Caki2 (cell line): Measurements from ENCODE around the gene NLRC5. TPM values are rescaled to one million over a fixed set of nuclear protein-coding genes. Genes with fewer than 3 reads are reported as not detected.
"Not testable (repeated sequence)": the region's sequence is repeated elsewhere in the genome, so short reads cannot be mapped to it uniquely, and the experiment has no call there.

Experiments
- DNase-seq: peaks from one replicate; pipeline ENCODE4 v3.0.0-alpha.2; 2015; ENCODE audit warnings: low read depth
- in situ Hi-C: cut with HindIII; loops from 2 replicates; pipeline ENCODE4 v1.10.0; 2016; ENCODE audit warnings: low sequenced_read_pairs, low pct_unique_long_range_greater_than_20kb, mixed read lengths
- total RNA-seq: library from RNA; depleted of rRNA; stranded (reverse); fragments of >200 nt; shearing (Covaris generic); gene quantifications from 2 replicates; pipeline ENCODE4 v1.2.3, GENCODE V29; 2014; ENCODE audit warnings: low replicate concordance

Gene NLRC5
- total RNA-seq, 1 experiment from 2014 or later = 3.1 TPM

DNA sequence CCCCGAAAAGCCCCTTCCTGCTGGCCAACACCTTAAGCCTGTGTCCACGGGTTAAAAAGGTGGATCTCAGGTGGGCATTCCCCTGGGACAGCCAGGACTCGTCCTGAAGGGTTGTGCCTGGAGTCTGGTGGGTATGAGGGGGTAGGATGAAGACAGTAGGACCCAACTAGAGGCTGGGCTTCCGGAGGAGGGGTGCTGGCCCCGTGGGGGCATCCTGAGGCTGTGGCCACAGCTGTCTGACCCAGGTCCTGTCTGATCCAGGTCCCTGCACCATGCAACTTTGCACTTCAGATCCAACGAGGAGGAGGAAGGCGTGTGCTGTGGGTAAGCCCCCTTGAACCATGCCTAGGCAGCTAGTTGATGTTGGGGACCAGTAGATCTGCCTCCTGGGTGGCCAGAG is 65.4 kb downstream of the NLRC5 start:
- in situ Hi-C loops = no loop called here
- no peak for DNase-seq

DNA sequence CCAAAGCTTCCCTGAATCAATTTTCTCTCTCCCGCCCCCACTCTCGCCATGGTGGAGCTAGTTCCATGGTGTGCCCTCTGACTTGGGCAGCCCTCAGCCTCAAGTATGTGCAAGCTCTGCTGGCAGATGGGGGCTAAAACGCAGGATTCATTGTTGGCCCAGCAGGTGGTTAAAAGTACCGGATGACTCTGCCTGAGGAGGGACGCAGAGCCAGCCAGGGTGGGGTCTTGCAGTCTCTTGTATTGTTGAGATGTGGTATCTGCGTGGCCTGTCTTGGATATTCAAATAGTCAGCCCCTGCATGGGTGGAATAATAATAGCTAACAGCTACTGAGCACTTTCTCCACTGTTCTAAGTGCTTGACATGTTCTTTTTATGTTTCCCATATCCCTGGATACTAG is 66.3 kb downstream of the NLRC5 start:
- no peak for DNase-seq
- in situ Hi-C loops = no loop called here

DNA sequence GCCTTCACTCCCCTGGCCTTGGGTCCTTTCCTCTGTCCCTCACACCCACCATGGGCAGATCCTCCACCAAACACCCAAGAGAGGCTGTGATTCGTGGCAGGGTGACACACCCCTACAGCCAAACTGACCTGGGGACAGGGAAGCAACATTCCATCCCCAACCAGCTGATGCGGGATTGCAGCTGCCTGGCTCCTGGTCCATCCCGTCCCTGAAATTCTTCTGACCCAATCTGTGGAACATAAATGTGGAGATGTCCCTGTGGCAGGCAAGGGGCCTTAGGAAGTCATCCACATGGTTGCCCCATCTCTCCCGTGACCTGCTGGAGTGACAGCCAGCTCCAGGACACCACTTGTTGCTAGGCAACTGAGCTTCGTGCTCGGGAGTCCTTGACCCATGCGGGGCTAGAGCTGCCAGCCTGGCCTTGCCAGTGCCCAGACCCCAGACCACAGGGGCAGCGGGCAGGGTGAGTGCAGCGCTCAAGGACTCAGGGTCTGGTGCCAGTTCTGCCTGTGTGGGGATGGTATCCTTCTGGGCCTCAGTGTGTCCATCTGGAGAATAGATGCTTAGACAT is 69.0 kb downstream of the NLRC5 start:
- in situ Hi-C loops = no loop called here
- no peak for DNase-seq

DNA sequence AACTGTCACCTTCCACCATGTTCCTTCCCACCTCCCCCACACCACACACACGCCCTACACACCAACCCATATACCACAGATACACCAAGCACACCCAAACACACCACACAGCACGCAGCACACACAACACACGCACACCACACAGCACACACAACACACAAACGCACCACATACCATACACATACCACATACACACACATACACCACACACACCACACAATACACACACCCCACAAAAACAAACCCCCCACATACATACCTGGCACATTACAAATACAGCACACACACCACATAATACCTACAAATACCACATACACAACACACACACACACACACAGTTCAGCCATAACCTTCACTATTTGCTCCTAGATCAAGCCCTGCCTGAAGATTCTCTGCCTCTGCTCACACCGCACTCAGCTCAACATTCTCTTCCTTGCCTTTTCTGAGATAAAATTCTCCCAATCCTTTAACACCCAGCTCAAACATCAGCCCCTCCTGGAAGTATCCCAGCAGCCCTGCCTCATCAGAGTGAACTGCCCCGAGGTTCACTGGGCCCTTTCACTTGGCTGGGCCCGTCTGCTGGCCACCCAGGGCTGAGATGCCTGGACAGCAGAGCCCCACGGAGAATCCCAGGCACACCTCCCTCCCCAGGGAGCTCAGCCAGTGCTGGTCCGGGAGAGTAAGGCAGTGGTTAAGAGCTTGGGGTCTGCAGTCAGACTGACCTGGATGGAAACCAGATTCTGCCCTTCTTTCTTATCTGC is 71.1 kb downstream of the NLRC5 start:
- in situ Hi-C loops = no loop called here
- DNase-seq = no peak

DNA sequence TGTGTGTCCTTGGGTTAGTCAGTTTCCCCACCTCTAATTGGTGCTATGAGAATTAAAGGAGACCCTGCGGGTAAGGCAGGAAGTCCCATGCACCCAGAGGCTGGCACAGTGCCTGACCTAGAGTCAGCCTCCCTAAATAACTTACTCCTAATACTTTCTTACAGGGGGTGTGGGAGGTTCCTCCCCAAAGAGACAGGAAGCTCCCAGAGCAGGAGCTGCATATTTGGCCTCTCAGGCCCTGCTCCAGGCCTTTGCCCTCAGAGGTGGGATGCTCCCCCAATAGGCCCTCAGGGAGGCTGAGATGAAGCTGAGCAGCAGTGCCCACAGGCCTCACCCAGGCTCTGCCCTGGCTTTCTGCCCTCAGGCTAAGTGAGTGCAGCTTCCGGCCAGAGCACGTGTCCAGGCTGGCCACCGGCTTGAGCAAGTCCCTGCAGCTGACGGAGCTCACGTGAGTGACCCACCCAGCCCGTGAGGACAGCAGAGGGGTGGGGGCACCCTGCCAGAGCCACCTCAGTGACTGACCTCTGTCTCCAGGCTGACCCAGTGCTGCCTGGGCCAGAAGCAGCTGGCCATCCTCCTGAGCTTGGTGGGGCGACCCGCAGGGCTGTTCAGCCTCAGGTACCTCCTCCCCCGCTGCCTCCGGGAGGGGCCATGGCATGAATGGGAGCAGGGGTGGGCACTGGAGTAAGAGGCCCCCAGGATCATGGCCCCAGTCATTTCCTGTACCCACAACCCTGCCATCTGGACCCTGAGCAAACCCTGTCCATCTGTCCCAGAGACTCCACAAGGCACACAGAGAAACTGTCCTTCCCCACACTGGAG is 71.9 kb downstream of the NLRC5 start:
- DNase-seq = peak; percentile 17
- in situ Hi-C loops = no loop called here

DNA sequence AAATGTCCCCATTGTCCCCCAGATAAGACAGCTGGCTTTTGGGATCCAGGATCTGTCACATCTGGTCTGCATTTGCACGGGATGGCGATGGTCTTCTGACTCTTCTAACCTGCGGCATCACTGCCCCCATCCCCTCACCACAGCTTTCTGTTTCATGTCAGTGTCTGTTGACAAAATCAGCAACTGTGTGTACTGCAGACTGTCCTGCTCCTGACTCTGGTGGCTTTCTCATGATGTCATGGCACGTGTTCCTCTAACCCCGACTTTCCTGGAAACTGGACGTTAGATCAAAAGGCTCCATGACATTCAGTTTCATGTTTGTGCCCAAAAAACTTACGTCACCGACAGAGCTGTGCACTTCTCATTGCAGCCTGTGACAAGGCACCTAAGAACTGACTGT is 73.0 kb downstream of the NLRC5 start:
- in situ Hi-C loops = no loop called here
- no peak for DNase-seq

DNA sequence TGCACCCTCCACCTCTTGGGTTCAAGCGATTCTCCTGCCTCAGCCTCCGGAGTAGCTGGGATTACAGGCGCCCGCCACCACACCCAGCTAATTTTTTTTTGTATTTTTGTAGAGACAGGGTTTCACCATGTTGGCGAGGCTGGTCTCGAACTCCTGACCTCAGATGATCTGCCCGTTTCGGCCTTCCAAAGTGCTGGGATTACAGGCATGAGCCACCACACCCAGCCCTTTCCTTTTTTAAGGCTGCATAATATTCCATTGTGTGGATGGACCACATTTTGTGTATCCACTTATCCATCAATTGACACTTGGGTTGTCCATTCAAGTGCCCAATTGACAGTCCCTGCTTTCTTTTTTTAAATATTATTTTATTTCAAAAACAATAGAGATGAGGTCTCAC is 73.8 kb downstream of the NLRC5 start:
- DNase-seq = not testable (repeated sequence)

DNA sequence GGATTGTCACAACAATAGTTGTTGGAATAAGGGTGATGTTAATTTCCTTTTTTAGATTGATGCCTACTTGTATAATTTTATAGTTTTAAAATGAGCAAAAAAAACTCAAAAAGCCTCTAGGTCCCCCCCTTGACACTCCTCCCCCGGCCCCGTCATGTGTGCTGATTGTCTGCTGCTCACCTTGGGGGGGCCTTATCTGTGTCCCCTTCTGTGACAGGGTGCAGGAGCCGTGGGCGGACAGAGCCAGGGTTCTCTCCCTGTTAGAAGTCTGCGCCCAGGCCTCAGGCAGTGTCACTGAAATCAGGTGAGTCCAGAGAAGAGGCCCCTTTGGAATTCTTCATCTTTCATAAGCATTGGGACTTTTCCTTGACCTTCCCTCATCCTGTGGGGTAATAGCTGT is 75.6 kb downstream of the NLRC5 start:
- in situ Hi-C loops = no loop called here
- DNase-seq = no peak

More for the DNA sequence above, 73.8 kb downstream of the NLRC5 start:
- in situ Hi-C loops = not testable (repeated sequence)

DNA sequence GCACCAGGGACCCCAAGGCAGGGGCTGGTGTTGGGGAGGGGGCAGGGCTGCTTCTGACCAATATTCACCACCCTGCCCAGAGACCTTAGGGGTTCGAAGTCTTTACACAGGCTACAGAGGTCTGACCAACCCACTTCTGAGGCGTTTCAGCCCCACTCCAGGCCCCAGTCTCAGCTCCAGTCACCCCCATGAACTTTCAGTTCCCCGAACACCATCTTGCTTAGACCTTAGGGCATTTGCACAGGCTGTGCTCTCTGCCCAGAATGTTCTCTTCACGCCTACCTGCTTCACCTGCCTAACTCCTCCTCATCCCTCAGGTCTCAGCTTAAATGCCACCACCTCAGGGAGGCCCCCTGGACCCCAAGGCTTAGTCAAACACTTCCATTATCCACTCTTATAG is 77.3 kb downstream of the NLRC5 start:
- in situ Hi-C loops = no loop called here
- no peak for DNase-seq

DNA sequence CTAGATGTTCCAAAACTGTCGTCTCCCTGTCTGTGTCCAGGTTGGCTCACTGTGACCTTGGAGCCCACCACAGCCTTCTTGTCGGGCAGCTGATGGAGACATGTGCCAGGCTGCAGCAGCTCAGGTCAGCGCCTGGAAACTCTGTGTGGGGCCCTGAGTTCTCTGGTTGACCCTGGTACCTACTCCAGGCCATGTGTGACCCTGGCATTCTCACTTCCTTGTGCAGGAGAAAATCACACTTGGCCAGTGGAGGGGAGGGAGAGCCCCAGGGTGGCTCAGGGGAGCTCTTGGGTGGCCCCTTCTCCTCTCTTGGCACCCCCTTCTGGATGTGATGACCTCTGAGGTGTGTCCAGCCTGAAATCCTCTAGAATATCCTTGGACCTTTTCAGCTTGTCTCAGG is 78.0 kb downstream of the NLRC5 start:
- DNase-seq = no peak
- in situ Hi-C loops = no loop called here

DNA sequence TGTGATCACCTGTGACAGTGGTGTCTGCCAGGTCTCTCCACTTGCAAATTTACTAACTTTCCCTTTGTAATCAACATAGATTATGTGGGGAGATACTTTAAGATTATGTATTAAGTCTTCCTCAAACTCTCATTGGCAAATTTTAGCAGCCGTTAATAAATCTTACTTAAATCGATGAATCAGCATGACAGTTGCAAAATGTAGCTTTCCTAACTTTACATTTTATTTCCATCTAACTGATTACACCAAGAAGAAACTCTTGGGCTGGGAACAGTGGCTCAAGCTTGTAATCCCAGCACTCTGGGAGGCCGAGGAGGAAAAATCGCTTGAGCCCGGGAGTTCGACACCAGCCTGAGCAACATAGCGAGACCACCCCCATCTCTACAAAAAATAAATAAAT is 79.7 kb downstream of the NLRC5 start:
- DNase-seq = no peak
- in situ Hi-C loops = no loop called here

DNA sequence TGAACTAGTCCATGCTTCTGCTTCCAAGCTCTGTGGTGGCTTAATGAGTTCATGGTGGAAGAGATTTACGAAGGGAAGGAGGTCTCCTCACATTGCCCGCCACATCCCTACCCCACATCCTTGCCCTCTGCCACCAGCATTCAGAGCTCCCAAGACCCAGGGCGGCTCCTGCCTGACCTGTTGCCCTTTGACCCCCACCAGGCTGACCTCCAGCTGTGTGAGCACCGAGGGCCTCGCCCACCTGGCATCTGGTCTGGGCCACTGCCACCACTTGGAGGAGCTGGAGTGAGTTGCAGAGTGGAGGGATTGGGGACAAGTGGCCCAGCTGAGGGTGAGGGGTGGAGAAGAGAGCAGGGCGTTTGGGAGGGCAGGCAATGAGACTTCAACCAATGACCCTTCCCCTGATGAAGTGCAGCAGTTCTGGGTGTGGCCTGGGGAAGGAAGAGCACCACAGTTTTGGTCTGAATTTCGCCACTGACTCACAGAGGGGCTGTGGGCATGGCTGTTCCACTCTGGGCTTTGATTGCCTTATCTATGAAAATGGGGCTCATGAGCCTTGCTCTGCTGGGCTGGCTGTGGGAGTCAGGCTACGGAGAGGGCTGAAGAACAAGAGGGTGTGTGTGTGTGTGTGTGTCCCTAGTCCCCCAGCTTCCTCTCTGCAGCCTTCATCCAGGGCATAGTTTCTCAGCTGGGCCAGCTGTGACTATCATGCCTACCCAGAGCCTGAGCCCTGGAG is 80.4 kb downstream of the NLRC5 start:
- in situ Hi-C loops = no loop called here
- no peak for DNase-seq

DNA sequence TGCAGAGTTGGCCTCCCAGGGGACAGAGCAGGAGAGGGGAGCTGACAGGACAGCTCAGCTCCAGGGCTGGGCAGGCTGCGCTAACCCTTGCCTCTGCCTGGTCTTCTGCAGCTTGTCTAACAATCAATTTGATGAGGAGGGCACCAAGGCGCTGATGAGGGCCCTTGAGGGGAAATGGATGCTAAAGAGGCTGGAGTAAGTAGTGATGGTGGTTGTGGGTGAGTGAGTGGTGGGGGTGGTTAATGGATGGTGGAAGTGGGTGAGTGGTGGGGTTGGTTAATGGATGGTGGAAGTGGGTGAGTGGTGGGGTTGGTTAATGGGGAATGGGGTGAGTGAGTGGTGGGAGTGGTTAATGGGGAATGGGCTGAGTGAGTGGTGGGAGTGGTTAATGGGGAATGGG is 81.1 kb downstream of the NLRC5 start:
- in situ Hi-C loops = no loop called here

DNA sequence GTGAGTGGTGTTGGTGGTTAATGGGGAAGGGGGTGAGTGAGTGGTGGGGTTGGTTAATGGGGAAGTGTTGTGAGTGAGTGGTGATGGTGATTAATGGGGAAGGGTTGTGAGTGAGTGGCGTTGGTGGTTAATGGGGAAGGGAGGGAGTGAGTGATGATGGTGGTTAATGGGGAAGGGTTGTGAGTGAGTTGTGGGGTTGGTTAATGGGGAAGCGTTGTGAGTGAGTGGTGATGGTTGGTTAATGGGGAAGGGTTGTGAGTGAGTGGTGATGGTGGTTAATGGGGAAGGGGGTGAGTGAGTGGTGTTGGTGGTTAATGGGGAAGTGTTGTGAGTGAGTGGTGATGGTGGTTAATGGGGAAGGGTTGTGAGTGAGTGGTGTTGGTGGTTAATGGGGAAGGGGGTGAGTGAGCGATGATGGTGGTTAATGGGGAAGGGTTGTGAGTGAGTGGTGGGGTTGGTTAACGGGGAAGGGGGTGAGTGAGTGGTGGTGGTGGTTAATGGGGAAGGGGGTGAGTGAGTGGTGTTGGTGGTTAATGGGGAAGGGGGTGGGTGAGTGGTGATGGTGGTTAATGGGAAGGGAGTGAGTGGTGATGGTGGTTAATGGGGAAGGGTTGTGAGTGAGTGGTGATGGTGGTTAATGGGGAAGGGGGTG is 81.8 kb downstream of the NLRC5 start:
- DNase-seq, in situ Hi-C loops: not testable (repeated sequence)

More for the DNA sequence above, 81.1 kb downstream of the NLRC5 start:
- DNase-seq = no peak

DNA sequence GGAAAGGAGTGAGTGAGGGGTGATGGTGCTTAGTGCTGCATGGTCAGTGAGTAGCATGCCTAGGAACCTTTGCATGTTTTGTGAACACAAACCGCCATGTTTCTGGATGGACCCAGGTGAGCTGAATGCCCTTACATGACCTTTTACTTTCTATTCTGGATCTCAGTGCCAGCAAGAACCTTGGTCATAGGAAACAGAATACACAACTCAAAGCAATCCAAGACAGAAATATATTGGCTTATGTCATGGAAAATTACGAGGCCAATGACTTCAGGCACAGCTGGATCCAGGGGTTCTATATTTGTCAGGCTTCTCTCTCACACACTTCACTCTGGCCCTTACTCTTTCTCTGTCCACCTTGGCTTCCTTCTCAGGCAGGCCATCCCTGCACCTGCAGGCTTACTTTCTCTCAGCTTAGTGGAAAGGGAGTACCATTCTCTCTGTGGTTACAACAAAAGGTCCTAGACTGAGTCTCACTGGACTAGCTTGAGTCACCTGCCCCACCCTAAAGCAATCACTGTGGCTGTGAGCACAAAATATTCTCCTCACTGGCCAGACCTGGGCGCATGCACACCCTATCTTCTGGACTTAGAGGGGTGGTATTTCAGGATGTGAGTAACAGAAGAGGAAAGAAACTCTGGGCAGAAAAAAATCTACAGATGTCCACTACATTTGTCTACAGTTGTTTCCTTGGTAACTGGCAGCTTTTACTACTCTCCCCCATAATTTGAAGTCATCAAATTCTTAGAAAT is 82.7 kb downstream of the NLRC5 start:
- in situ Hi-C loops = no loop called here
- DNase-seq = no peak

DNA sequence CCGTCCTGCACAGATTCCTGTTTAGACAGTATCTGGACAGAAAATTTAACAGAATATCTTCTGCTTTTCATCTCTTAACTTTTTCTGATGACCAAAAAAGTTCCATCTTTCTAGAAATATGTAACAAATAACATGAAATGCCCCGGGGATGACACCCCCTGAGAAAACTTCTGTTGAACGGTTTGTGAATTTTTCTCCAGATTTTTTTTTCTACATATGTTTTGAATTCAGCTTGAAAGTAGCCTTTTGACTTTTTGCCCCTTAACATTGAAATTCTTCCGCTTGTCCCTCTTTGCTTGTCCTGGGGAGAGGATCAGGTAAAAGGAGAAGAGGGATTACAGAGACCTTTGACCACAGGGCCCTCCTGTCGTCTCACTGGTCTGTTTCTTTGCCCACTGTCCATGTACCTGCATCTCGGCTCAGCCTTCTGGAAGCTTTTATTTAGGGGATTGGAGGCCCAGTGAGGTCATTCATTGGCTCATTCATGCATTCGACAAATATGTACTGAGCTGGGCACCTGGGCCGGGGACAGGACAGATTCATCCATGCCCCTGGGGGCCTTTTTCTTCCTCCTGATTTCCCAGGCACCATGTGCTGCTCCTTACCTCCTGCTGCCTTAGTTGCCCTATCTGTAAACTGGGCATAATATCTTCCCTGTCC is 83.4 kb downstream of the NLRC5 start:
- in situ Hi-C loops = no loop called here
- no peak for DNase-seq

DNA sequence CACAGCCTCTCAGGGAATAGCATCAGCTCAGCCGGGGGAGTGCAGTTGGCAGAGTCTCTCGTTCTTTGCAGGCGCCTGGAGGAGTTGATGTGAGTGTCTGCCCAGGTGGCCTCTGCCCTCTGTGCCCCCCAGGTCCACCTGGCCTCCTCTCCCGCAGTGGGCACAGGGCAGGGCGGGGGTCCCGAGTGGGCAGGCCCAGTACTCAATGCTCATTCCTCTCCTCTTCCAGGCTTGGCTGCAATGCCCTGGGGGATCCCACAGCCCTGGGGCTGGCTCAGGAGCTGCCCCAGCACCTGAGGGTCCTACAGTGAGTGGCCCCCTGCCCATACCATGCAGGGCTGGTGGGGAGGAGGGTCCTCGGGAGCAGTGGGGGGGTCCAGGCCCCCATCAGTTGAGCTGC is 88.4 kb downstream of the NLRC5 start:
- no peak for DNase-seq
- in situ Hi-C loops = no loop called here
